GM18868 (cell line): ENCODE data around the gene CCDC187.

Experiments used
- ATAC-seq: cut with Tn5 transposase; IDR thresholded peaks from one replicate; pipeline ENCODE4 v1.9.1; 2021; ENCODE audit warnings: mild to moderate bottlenecking, moderate library complexity; ENCODE audit not compliant: unreplicated experiment

Gene CCDC187

GRCh38 chr9:136257381-136258298, 46.3 kb downstream of the CCDC187 start:
- no peak for ATAC-seq

DNA sequence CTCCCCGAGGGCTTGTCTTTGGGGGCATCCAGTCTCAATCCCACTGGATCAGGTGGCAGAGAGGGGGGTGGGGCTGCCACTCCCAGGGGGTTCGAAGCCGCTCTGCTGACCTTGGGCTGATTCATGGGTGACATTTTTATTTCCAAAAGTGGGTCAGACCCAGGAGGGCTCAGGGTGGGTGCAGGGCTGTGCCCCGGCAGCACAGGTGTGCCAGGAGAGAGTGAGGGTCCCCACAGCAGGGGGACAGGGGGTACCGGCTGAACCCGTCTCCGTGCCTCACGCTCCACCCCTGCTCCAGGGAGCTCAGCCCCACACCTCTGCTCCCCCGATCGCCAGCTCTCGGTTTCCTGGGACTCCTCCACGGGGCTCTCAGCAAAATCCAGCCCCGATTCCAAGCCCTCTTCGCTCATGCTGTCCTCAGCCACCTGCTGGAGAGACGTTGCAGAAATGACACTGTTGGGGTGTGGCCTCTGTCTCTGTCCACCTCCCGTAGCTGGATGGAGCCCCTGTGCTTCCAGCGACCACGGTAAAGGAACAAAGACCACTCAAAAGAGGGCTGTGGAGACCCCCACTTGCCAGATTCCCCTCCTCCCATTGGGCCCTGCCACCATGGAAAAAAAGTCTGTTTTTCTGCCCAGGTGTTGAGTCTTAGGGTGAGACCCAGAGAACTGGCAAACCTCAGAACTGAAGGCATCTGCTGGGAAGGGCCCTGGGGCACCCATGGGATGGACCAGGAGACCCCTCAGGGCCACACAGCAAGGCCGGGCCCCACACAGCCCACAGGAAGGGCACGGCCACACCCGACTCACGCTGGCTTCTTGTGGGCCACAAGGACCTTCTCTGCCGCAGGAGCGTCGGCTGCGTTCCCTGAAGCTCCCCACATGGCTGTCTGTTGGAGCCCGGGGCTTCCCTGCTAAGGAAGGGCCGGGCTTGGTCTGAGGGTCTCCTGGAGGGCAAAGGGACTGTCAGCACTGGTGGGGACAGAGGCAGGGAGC, 47.7 kb downstream of the CCDC187 start:
- ATAC-seq = no peak

- no peak for ATAC-seq
Measured at GRCh38 chr9:136255166-136255538, 48.7 kb downstream of the CCDC187 start.

DNA sequence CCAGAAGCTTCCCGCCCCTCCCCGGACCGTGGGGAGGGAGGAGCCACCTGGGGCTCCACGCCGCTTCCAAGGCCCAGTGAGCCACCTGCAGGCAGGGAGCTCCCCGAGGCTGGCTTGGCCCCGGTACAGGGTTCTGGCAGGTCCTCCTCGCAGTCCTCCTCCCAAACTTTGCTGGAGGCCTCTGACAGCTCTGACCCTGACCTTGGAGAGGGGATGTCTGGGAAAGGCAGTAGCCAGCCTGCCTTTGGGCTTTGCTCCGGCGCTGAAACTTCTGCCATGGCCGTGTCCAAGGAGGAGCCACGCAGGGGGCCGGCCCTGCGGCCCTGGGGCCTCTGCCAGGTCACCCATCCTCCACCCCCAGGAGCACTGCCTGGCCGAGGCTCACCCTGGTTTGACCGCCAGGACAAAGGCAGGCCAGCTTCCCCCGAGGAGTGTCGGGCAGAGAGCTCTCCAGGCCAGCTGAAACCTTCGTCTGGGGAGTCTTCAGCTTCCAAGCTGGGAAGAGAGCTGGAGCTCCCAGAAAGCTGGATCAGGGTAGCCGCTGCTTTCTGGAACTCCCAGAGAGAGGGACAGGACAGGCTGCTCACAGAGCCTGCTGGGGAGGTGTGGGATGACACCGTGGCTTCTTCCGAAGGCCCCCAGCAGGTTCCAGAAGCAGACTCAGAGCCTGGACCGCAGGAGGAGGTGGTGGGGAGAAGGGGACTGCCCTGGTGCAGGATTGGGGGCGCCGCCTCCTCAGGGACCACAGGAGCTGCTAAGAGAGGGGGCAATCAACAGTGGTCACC, 49.3 kb downstream of the CCDC187 start:
- no peak for ATAC-seq

GRCh38 chr9:136253246-136254130, 50.4 kb downstream of the CCDC187 start:
- no peak for ATAC-seq

DNA sequence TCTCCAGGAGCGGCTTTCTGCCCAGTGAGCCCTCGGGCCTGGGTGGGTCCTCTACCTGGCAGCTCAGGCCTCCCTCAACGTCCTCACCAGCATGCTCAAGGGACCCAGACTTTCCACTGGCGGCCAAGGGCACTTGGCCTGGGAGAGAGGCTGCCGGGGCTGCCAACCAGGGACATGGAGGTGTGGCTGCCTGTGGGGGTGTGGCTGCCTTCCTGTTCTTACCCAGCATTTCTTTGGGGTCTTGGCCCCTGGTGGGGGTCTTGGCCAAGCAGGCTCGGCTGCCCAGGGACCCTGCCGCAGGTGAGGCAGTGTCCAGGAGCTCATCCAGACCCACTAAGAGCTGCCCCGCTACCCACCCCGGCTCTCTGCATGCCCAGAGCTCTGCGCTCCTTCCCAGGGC, 51.0 kb downstream of the CCDC187 start:
- no peak for ATAC-seq

- no peak for ATAC-seq
Measured at GRCh38 chr9:136252281-136252680, 51.6 kb downstream of the CCDC187 start.

- no peak for ATAC-seq
Measured at GRCh38 chr9:136251264-136252115, 52.4 kb downstream of the CCDC187 start.

DNA sequence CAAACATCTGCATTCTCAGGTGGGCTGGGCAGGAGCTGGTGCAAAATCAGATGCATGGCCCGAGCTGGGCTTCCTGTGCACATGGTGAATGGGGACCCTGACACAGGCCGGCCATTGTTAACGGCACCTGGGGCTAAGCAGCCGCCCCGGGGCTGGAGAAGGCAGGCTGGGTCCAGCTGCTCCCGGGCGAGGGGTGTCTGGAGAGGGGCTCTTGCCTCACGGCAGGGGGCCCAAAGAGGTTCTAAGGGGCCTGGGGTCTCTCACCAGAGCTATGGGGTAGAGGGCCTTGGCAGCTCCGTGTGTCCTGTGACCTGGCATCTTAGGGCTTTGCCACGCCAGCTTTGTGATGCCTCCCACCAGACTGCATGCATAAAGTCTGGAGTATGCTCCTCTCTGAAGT, 53.2 kb downstream of the CCDC187 start:
- no peak for ATAC-seq

DNA sequence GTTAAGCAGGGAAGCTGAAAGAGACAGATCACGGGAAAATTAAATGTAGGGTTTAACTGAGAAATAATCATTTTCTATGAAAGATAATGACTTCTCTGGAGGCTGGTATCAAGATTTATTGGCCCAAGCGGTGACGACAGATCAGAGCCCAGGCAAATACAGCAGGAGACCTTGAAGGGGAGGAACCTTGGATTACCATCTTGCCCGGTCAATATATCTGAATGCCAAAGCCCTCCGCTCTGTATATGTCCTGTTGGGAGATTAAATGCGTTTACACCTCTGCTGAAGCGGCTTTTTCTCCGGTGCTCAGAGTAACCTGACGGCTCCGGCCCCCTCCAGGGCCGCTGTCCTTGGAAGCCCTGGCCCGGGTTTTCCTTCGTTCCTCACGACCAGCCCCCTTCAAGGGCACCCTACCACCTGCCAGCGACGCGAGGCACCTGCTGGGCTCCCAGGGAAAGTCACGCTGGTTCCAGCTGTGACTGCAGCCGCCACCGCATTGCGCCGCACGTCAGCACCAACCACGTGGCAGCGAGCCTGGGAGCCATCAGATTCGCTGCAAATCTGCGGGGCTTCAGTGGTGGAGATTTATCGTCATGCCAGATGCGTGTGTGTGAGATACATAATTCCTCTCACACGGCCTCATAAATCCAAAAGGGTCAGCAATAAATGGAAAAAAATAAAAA, 53.9 kb downstream of the CCDC187 start:
- ATAC-seq = no peak

DNA sequence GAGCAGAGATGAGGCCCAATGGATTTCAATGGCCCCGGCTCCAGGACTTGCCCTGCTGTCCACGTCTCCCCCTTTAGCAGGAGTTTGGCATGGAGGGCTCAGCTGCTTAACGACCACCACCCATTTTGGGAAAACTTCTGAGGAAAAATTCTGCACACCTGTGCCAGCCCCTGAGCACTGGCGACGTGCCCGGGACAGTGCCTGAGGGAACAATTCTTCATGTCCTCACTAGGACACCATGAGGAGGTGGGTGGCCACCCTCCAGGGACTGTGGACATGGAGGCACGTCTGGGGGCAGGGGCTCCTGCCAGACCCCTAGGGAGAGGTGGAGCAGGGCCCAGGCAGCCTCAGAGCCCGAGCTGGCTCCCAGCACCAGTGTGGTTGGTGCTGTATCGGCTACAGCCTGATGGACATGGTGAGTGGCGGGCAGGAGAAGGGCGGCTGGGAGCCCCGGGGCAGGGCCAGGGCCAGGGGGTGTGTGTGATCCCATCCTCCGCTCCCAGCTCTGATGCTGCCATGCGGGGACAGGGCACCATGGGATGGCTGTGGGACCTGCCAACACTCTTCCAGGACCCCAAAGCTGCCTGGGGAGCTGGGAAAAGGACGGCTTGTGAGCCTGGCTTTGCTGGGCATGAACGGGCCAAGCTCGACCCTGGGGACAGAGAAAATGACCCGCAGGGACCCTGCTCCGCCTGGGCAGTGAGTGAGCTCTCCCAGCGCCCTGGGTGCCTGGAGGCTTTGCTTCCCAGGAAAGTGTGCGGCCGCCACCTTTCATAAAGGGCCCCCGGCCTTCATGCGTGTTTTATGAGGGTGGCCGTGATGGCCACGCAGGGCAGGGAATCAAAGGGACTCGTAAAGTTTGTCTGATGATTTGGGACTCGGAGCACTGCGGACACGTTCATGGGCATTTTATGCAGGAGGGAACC, 54.7 kb downstream of the CCDC187 start:
- no peak for ATAC-seq

GRCh38 chr9:136247947-136248637, 55.8 kb downstream of the CCDC187 start:
- no peak for ATAC-seq

- no peak for ATAC-seq
Measured at GRCh38 chr9:136247551-136247916, 56.4 kb downstream of the CCDC187 start.

- no peak for ATAC-seq
Measured at GRCh38 chr9:136246849-136247550, 56.9 kb downstream of the CCDC187 start.

DNA sequence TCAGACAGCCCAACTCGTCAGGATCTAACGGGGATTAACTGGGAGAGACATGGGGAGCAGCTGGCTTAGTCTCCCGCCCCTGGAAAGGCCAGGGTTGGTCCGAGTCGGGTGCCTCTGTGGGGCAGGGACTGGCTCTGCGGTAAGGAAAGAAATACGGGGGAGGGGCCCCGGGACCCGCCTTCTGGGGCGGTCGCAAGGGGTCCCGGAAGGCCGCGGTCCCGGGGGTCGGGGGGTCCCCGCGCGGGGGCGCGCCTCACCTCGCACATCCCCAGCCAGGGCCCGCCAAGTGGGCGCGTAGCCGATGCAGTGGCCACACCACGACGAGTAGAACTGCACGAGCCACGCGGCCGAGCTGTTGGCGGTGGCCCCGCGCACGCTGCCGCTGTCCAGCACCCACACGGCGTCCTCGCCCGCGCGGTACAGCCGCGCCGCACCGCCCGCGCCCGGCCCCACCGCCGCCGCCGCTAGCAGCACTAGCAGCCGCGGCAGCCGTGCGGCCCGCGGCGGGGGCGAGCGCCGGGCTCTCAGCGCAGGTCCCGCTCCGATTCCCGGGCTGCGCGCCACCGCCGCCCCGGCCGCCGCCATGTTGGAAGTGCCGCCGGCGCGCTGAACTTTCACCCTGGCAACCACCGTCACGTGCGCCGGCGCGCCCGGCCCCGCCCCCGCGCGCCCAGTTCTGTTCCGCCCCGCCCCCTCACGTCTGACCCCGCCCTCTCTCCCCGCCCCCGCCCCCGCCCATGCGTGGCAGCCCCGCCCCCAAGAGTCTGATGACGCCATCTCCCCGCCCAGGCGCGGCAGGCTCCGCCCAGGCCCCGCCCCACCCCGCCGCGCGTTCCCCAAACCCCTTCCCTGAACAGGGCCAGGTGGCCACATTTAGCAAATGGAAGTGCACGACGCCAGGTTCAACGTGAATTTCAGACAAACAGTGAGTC, 58.4 kb downstream of the CCDC187 start, which contains the start of gene QSOX2:
Gene QSOX2, minus strand, starts transcription at position 594 of the 932 bp plus-strand sequence. Its CDS starts 9 bp downstream, at position 585.
- peak; percentile 56 for ATAC-seq
